IPS-11a (cell line): Measurements from ENCODE around the gene RGPD4.
"Not testable (repeated sequence)": the region's sequence is repeated elsewhere in the genome, so short reads cannot be mapped to it uniquely, and the experiment has no call there.

Source experiments
- H3K4me3 ChIP-seq: one replicate; pipeline ENCODE4 v1.5.1; 2013; ENCODE audit warnings: low read depth, low read length, control low read depth

Gene RGPD4

GRCh38 chr2:107826749-107827148 is at the start of gene RGPD4:
Gene RGPD4 (plus strand): TSS chr2:107826892. CDS start chr2:107827014, 122 bp downstream.
- not testable (repeated sequence) for H3K4me3 ChIP-seq

GRCh38 chr2:107777974-107778373 is 48.7 kb upstream of the RGPD4 start:
- no peak overlapping the region for H3K4me3 ChIP-seq

GRCh38 chr2:107785756-107786155 is 40.9 kb upstream of the RGPD4 start:
- no peak overlapping the region for H3K4me3 ChIP-seq

- H3K4me3 ChIP-seq = no peak overlapping the region
Measured at GRCh38 chr2:107790837-107791236, 35.9 kb upstream of the RGPD4 start.

GRCh38 chr2:107801498-107801897 is 25.2 kb upstream of the RGPD4 start:
- H3K4me3 ChIP-seq = no peak overlapping the region

GRCh38 chr2:107804608-107805498 is 21.8 kb upstream of the RGPD4 start:
- no peak overlapping the region for H3K4me3 ChIP-seq

- H3K4me3 ChIP-seq = no peak overlapping the region
Measured at GRCh38 chr2:107806901-107807300, 19.8 kb upstream of the RGPD4 start.

- H3K4me3 ChIP-seq = no peak overlapping the region
Measured at GRCh38 chr2:107807988-107808387, 18.7 kb upstream of the RGPD4 start.

- no peak overlapping the region for H3K4me3 ChIP-seq
Measured at GRCh38 chr2:107808959-107809358, 17.7 kb upstream of the RGPD4 start.

- H3K4me3 ChIP-seq = no peak overlapping the region
Measured at GRCh38 chr2:107809835-107810234, 16.9 kb upstream of the RGPD4 start.

GRCh38 chr2:107810734-107811133 is 16.0 kb upstream of the RGPD4 start:
- no peak overlapping the region for H3K4me3 ChIP-seq

- no peak overlapping the region for H3K4me3 ChIP-seq
Measured at GRCh38 chr2:107811411-107811810, 15.3 kb upstream of the RGPD4 start.

GRCh38 chr2:107812006-107812405 is 14.7 kb upstream of the RGPD4 start:
- no peak overlapping the region for H3K4me3 ChIP-seq

GRCh38 chr2:107817378-107817777 is 9.3 kb upstream of the RGPD4 start:
- no peak overlapping the region for H3K4me3 ChIP-seq

GRCh38 chr2:107822302-107822701 is 4.4 kb upstream of the RGPD4 start:
- H3K4me3 ChIP-seq = no peak overlapping the region

- no peak overlapping the region for H3K4me3 ChIP-seq
Measured at GRCh38 chr2:107824451-107825205, 2.1 kb upstream of the RGPD4 start.

- H3K4me3 ChIP-seq = no peak overlapping the region
Measured at GRCh38 chr2:107825206-107825563, 1.5 kb upstream of the RGPD4 start.

GRCh38 chr2:107829514-107829913 is 2.8 kb downstream of the RGPD4 start:
- H3K4me3 ChIP-seq = not testable (repeated sequence)

GRCh38 chr2:107833152-107833551 is 6.5 kb downstream of the RGPD4 start:
- H3K4me3 ChIP-seq = not testable (repeated sequence)

GRCh38 chr2:107833618-107834017 is 6.9 kb downstream of the RGPD4 start:
- not testable (repeated sequence) for H3K4me3 ChIP-seq

- H3K4me3 ChIP-seq = not testable (repeated sequence)
Measured at GRCh38 chr2:107916121-107916520, 89.4 kb downstream of the RGPD4 start.
